K562 (cell line): ENCODE results near the gene CCDC117. TPM values are rescaled to one million over a fixed set of nuclear protein-coding genes. Genes with fewer than 3 reads are reported as not detected.

Source experiments
- ATAC-seq: fragments of 200-7000 bp; cut with Tn5 transposase; 3 replicates; pipeline ENCODE4 v1.9.1; 2020; ENCODE audit warnings: moderate library complexity
- BruUV-seq: library from RNA; stranded (reverse); fragments of 400-500 nt; replicated peaks from 2 replicates; lab custom pipeline; 2021; lab: Mats Ljungman, UMichigan
- CTCF ChIA-PET: fragments of 300-600 bp; formaldehyde crosslinking; extraction: SDS; loops from one replicate; lab custom pipeline; 2021; ENCODE audit warnings: low intra/inter-chr PET ratio; lab: Yijun Ruan, JAX
- POLR2A ChIA-PET: fragments of 300-600, 350-650 bp; sonication (Branson Sonifier 250); formaldehyde crosslinking; extraction: SDS; loops from one replicate; lab custom pipeline; 2021; ENCODE audit warnings: antibody characterized with exemption, inconsistent platforms; lab: Yijun Ruan, JAX
- DNase-seq, 4 experiments: peaks; one replicate each; pipeline versions ENCODE4 v3.0.0 to v3.0.0-alpha.2; 2011 to 2018; ENCODE audit warnings: low spot score in 3 of 4, mixed read lengths in 3 of 4; ENCODE audit errors: extremely low read depth in 1 of 4
- FAIRE-seq: peaks from 2 replicates; lab custom pipeline; 2011; peaks lifted over from hg19 to GRCh38; lab: Jason Lieb, UNC
- H2AFZ ChIP-seq: 2 replicates; pipeline ENCODE4 v1.6.0; 2011; ENCODE audit warnings: low read depth, low read length, control low read depth, inconsistent platforms
- H3K27ac ChIP-seq: fragments of 200-600 bp; 3 replicates; pipeline ENCODE4 v1.8.0; 2011; ENCODE audit warnings: low read depth, mild to moderate bottlenecking, control low read depth, inconsistent platforms, low read length, moderate library complexity, mixed read lengths; ENCODE audit errors: extremely low read depth
- H3K27me3 ChIP-seq, 2 experiments: fragments of 300-600 bp in 1 of 2; 2 replicates in 1 of 2; 3 replicates in 1 of 2; pipeline versions ENCODE4 v1.6.0 to v1.8.0; 2011; ENCODE audit warnings: inconsistent platforms in 2 of 2, low read length in 2 of 2, mild to moderate bottlenecking in 1 of 2, mixed read lengths in 1 of 2, moderate library complexity in 1 of 2; ENCODE audit not compliant: control insufficient read depth in 2 of 2, insufficient read depth in 2 of 2
- H3K36me3 ChIP-seq: fragments of 300-600 bp; 3 replicates; pipeline ENCODE4 v1.8.0; 2011; ENCODE audit warnings: mild to moderate bottlenecking, low read length, inconsistent platforms; ENCODE audit not compliant: control insufficient read depth, insufficient read depth
- H3K4me1 ChIP-seq, 2 experiments: fragments of 200-600 bp in 1 of 2; replicated peaks in 1 of 2; 2 replicates in 1 of 2; 3 replicates in 1 of 2; pipeline versions ENCODE4 v1.5.1 to v1.8.0; 2011; ENCODE audit warnings: inconsistent platforms in 2 of 2, low read length in 2 of 2, mild to moderate bottlenecking in 1 of 2, mixed read lengths in 1 of 2, moderate library complexity in 1 of 2; ENCODE audit not compliant: control insufficient read depth in 2 of 2, insufficient read depth in 2 of 2
- H3K4me2 ChIP-seq: 2 replicates; pipeline ENCODE4 v1.6.1; 2011; ENCODE audit warnings: low read length, control low read depth, inconsistent platforms, mixed read lengths; ENCODE audit not compliant: insufficient read depth
- H3K4me3 ChIP-seq: fragments of 200-600 bp; sonication (generic), shearing (Covaris generic); 2 replicates; pipeline ENCODE4 v1.5.1; 2016; ENCODE audit warnings: control low read depth, inconsistent platforms
- H3K79me2 ChIP-seq: fragments of 200-600 bp; 3 replicates; pipeline ENCODE4 v1.8.0; 2011; ENCODE audit warnings: low read length, inconsistent platforms; ENCODE audit not compliant: control insufficient read depth, insufficient read depth
- H3K9ac ChIP-seq, 2 experiments: 2 replicates each; pipeline versions ENCODE4 v1.6.0 to v1.6.1; 2011; ENCODE audit warnings: low read depth in 2 of 2, low read length in 2 of 2, control low read depth in 1 of 2, inconsistent platforms in 1 of 2, mild to moderate bottlenecking in 1 of 2, mixed read lengths in 1 of 2; ENCODE audit not compliant: insufficient read depth in 1 of 2
- H3K9me1 ChIP-seq: one replicate; pipeline ENCODE4 v1.6.0; 2011; ENCODE audit warnings: inconsistent platforms, mild to moderate bottlenecking, low read length, moderate library complexity; ENCODE audit not compliant: control insufficient read depth, insufficient read depth
- H3K9me3 ChIP-seq: replicated peaks from 2 replicates; pipeline ENCODE4 v1.5.1; 2011; ENCODE audit warnings: low read depth, low read length, inconsistent platforms; ENCODE audit not compliant: control insufficient read depth, insufficient read depth
- H4K20me1 ChIP-seq: replicated peaks from 2 replicates; pipeline ENCODE4 v1.6.1; 2011; ENCODE audit warnings: low read length, inconsistent platforms, mixed read lengths; ENCODE audit not compliant: control insufficient read depth, insufficient read depth
- AFF4 ChIP-seq: sonication (generic); formaldehyde crosslinking; IDR thresholded peaks from 2 replicates; pipeline ENCODE4 v1.8.0; 2023; ENCODE audit warnings: mild to moderate bottlenecking, missing genetic modification reagents
- FOXJ3 ChIP-seq: sonication (generic); formaldehyde crosslinking; IDR thresholded peaks from 2 replicates; pipeline ENCODE4 v1.4.0; 2020; ENCODE audit warnings: mild to moderate bottlenecking, missing genetic modification reagents
- HLTF ChIP-seq: fragments of 450-650 bp; IDR thresholded peaks from 2 replicates; pipeline ENCODE4 v1.6.1; 2016
- HNRNPLL ChIP-seq: fragments of 200-400 bp; formaldehyde crosslinking; IDR thresholded peaks from 2 replicates; pipeline ENCODE4 v1.6.1; 2017; ENCODE audit warnings: low read length, low read depth, mild to moderate bottlenecking; ENCODE audit not compliant: poor library complexity, severe bottlenecking
- JUN ChIP-seq, 2 experiments: sonication (generic) in 1 of 2; formaldehyde crosslinking in 1 of 2; IDR thresholded peaks; 2 replicates each; pipeline versions ENCODE4 v1.6.1 to v1.8.0; 2012 to 2022; ENCODE audit warnings: borderline replicate concordance in 2 of 2, mild to moderate bottlenecking in 2 of 2, improper control_type of control experiment in 1 of 2, low read depth in 1 of 2, low read length in 1 of 2, missing genetic modification reagents in 1 of 2
- KLF1 ChIP-seq: fragments of 450-650 bp; IDR thresholded peaks from 2 replicates; pipeline ENCODE4 v1.6.1; 2016; ENCODE audit warnings: missing genetic modification characterization, missing compliant biosample characterization
- L3MBTL2 ChIP-seq: fragments of 450-650 bp; IDR thresholded peaks from 2 replicates; pipeline ENCODE4 v1.6.1; 2016; ENCODE audit warnings: mild to moderate bottlenecking, moderate library complexity
- MYNN ChIP-seq, 2 experiments: sonication (generic); formaldehyde crosslinking in 1 of 2; IDR thresholded peaks; 2 replicates each; pipeline versions ENCODE4 v1.5.0 to v1.6.1; 2016 to 2020; ENCODE audit warnings: antibody characterized with exemption in 1 of 2, missing genetic modification reagents in 1 of 2
- PHF8 ChIP-seq: fragments of 200-600 bp; sonication (generic); IDR thresholded peaks from 2 replicates; pipeline ENCODE4 v1.6.1; 2012; ENCODE audit warnings: mixed run types, mild to moderate bottlenecking, inconsistent platforms, low read length, moderate library complexity, borderline replicate concordance
- RBM25 ChIP-seq: fragments of 200-400 bp; formaldehyde crosslinking; IDR thresholded peaks from 2 replicates; pipeline ENCODE4 v1.6.1; 2018; ENCODE audit warnings: low read length, low read depth, moderate library complexity; ENCODE audit not compliant: severe bottlenecking
- SMAD1 ChIP-seq: fragments of 150-350 bp; IDR thresholded peaks from 2 replicates; pipeline ENCODE4 v1.6.1; 2014; ENCODE audit warnings: low read length, low read depth; ENCODE audit not compliant: partially characterized antibody
- YY1 ChIP-seq, 3 experiments: IDR thresholded peaks; 2 replicates each; pipeline ENCODE4 v1.6.1; 2011; ENCODE audit warnings: low read length in 2 of 3, mild to moderate bottlenecking in 2 of 3, moderate library complexity in 2 of 3, borderline replicate concordance in 1 of 3, control low read depth in 1 of 3, low read depth in 1 of 3; ENCODE audit not compliant: insufficient read depth in 3 of 3, insufficient replicate concordance in 2 of 3, control insufficient read depth in 1 of 3, insufficient read length in 1 of 3; ENCODE audit errors: extremely low read depth in 1 of 3
- ZNF740 ChIP-seq, 3 experiments: fragments of 200-800 bp in 1 of 3; sonication (Bioruptor generic) in 1 of 3; sonication (generic) in 1 of 3; formaldehyde crosslinking in 1 of 3; IDR thresholded peaks; 2 replicates each; pipeline versions ENCODE4 v1.6.1 to v1.8.0; 2016 to 2022; ENCODE audit warnings: mild to moderate bottlenecking in 2 of 3, missing compliant biosample characterization in 2 of 3, missing genetic modification characterization in 2 of 3, missing genetic modification reagents in 1 of 3
- WGBS: fragments of 100-300 bp; shearing (Covaris generic); methylation state at CpG from one replicate; pipeline ENCODE4 v1.1.6; 2016; ENCODE audit warnings: low coverage, mixed read lengths; ENCODE audit not compliant: insufficient coverage; ENCODE audit errors: missing lambda C conversion rate; 5-methylcytosine and 5-hydroxymethylcytosine counted together
- in situ Hi-C: fragments of 300-500 bp; cut with MboI; formaldehyde crosslinking; loops from 4 replicates; pipeline ENCODE4 v1.15.0; 2018; ENCODE audit warnings: inconsistent platforms, mixed read lengths
- intact Hi-C: fragments of 100-400 bp; cut with micrococcal nuclease; formaldehyde crosslinking; loops from 2 replicates; pipeline ENCODE4 v1.14.2; 2022
- polyA plus RNA-seq, 8 experiments: library from polyadenylated mRNA; depleted of rRNA in 4 of 8; stranded (reverse) in 5 of 8; unstranded in 3 of 8; fragments of >200 nt; fragmentation: Nextera tagmentation in 2 of 8; fragmentation: Illumina TruSeq in 1 of 8; extraction: Ambion mirVana in 2 of 8; extraction: Trizol in 1 of 8; gene quantifications; 2 replicates each; pipeline versions ENCODE4 v1.2.1 to v1.2.3, GENCODE V29; 2011 to 2014; ENCODE audit warnings: inconsistent platforms in 1 of 8, missing spikeins in 1 of 8
- total RNA-seq, 7 experiments: library from RNA; depleted of rRNA in 6 of 7; stranded (reverse); fragments of >200 nt in 6 of 7; fragmentation: Illumina TruSeq in 2 of 7; extraction: Trizol in 2 of 7; gene quantifications; 2 replicates each; pipeline versions ENCODE4 v1.2.1 to v1.2.3, GENCODE V29; 2011 to 2021; ENCODE audit warnings: low replicate concordance in 1 of 7

The CCDC117 gene
- total and polyA plus RNA-seq, 9 of the 15 experiments (the other 6 are each of a cell fraction or from before 2014, with no cell fraction given) = 5.7 to 23.3 (median 15.8) TPM

- H3K9me3 ChIP-seq = no peaks in the 10 kb centered on the region
- CTCF ChIA-PET = interaction anchor here (0.5 kb wide), 1 partner anchor 655 kb away, joined by 4 read pairs; no protein-coding TSS in a partner anchor
- peak within 1 kb of the TSS; percentile 97 for H2AFZ ChIP-seq
- H3K79me2 ChIP-seq = peaks cover 63% of the 10 kb centered on the region
- FAIRE-seq (peak; percentile 99), ATAC-seq (peak; percentile 96), DNase-seq (peak; percentile 94 to 97 (median 96))
- H3K36me3 ChIP-seq = peaks cover 39% of the 10 kb centered on the region
- peak within 1 kb of the TSS; percentile 93 for H3K4me2 ChIP-seq
- BruUV-seq = no TSS peak
- H3K9me1 ChIP-seq = no peaks in the 10 kb centered on the region
- under 1% methylated on average over 37 of the region's 54 CpGs for WGBS
- intact Hi-C loops = no loop called here
- no peaks in the 10 kb centered on the region for H4K20me1 ChIP-seq
- POLR2A ChIA-PET = interaction anchor here (0.8 to 1.3 kb wide), 3 partner anchors 8 to 73 kb away, joined by 3 to 10 read pairs (median 3); partner anchors contain the start of gene XBP1
- H3K27me3 ChIP-seq = no peaks in the 10 kb centered on the region
- peaks cover 4 to 10% of the 10 kb centered on the region in 2 experiments; a peak in 3 of 5 replicates for H3K4me1 ChIP-seq
- in situ Hi-C loops = no loop called here
- H3K9ac ChIP-seq = peak within 1 kb of the TSS; percentile 83 to 93
- peak within 1 kb of the TSS; percentile 92 for H3K4me3 ChIP-seq
- peak within 1 kb of the TSS; percentile 88 for H3K27ac ChIP-seq
- TF ChIP-seq RBM25 (peak; percentile 49), L3MBTL2 (peak; percentile 67), JUN (IDR thresholded peaks at IDR 0.05; ENCODE audit: borderline replicate concordance, low read depth, low read length) (peak; percentile 89; the same call in 1 of the 2 replicates), JUN (CRISPR knock-in tag; IDR thresholded peaks at IDR 0.05; ENCODE audit: borderline replicate concordance) (no peak), FOXJ3 (CRISPR knock-in tag) (no peak), AFF4 (CRISPR knock-in tag) (0 out of 2 replicates have a peak, but pooled peaks have one; percentile 53), MYNN (IDR thresholded peaks at IDR 0.05) (0 out of 2 replicates have a peak, but pooled peaks have one; percentile 7), MYNN (CRISPR knock-in tag; IDR thresholded peaks at IDR 0.05) (no peak), YY1 (IDR thresholded peaks at IDR 0.05; ENCODE audit: borderline replicate concordance in 1 of 3, control insufficient read depth in 1 of 3, extremely low read depth in 1 of 3, insufficient read depth in 3 of 3, insufficient read length in 1 of 3, insufficient replicate concordance in 2 of 3, low read depth in 1 of 3, low read length in 2 of 3) (peak in 1 of 3 experiments; percentile 43), HNRNPLL (peak; percentile 16), SMAD1 (no peak), HLTF (0 out of 2 replicates have a peak, but pooled peaks have one; percentile 32), KLF1 (tag) (no peak), PHF8 (peak; percentile 83; the same call in 1 of the 2 replicates), ZNF740 (CRISPR knock-in tag; IDR thresholded peaks at IDR 0.05) (peak; percentile 91), ZNF740 (tag; IDR thresholded peaks at IDR 0.05) (peak in 1 of 2 experiments; percentile 56; a peak in 1 of 4 replicates)
Observed at GRCh38 chr22:28741785-28742561, 30.5 kb upstream of the CCDC117 start, which contains the start of the genes CHEK2 and HSCB. CHEK2 (minus strand) TSS chr22:28741820; CDS start chr22:28734721, 7,099 bp downstream. HSCB (plus strand) TSS chr22:28742039; CDS start chr22:28742096, 57 bp downstream.
